CMK (cell line): ENCODE data around the gene CITED2.

Experiments
- DNase-seq: peaks from one replicate; pipeline ENCODE4 v3.0.0-alpha.2; 2010; ENCODE audit warnings: low read depth

CITED2 gene

DNA sequence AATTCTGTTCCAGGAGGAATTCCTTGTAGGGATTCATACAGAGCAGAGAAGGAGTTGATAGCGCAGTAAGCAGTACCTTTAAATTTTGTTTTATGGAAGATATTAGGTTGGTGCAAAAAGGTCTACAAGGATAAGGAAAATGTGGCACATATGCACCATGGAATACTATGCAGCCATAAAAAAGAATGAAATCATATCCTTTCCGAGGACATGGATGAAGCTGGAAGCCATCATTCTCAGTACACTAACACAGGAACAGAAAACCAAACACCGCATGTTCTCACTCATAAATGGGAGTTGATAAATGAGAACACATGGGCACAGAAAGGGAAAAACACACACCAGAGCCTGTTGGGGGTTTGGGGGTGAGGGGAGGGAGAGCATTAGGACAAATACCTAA lies 45.2 kb downstream of the CITED2 start:
- DNase-seq = no peak

DNA sequence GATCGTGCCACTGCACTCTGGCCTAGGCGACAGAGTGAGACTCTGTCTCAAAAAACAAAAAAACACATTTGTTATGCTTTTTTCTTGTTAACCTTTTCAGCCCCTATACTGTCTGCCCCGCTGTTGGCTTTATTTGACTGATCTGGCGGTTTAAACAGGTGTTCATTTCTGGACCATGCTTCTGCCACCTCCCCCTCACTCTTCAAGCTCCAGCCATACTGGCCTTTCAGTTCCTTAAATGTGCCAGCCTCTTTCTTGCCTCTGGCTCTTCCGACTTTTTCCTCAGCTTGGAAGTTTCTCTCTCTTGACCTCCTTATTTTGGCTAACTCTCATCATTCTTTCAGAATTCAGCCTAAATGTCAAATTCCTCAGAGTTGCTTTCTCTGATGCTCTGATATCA lies 47.4 kb downstream of the CITED2 start:
- no peak for DNase-seq

DNA sequence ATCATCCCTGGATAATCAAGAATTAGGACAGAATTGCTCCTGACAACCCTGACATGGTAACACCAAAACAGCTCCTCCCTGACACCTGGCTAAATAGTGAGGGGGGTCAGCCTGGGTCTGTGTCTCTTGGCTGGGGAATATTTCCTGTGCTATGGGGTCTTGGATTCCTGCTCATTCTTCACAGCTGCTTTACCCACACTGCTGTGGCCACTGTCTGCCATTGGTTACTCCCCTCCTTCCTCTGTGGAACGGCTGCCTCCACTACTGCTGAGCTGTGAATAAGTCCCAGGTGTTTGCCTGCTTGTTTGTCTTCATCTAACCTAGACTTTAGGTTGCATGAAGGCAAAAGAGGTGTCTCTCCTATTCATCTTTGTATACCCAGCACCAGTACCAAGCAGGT lies 48.8 kb downstream of the CITED2 start:
- DNase-seq = no peak

DNA sequence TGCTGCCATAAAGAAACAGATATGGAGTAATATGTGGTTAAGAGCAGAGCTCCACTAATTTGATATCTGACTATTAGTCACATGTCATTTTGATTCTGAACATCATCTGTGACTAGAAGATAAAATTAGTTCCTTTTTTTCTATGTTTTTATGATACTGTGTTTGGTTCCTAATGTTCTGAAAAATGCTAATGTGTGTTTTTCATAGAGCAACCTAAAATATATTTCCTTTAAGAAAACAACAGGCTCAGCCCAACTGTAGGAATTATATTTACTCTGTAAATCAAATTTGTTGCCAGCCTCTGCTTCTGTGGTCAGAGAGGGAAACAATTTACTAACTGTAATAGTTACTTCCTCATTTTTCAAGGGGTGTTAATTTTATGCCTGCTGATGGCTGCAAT lies 49.3 kb downstream of the CITED2 start:
- DNase-seq = no peak

DNA sequence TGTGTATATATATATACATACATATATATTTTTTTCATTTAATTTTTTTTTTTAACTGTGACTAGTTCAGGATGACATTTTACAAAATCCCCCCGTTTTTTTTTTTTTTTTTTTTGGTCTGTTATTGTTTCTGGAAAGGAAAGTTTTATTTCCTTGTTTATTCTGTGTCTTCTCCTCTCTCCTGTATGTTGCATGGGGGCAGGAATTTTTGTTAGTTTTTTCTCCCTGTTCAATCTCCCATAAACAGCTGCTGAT lies 50.2 kb downstream of the CITED2 start:
- no peak for DNase-seq

DNA sequence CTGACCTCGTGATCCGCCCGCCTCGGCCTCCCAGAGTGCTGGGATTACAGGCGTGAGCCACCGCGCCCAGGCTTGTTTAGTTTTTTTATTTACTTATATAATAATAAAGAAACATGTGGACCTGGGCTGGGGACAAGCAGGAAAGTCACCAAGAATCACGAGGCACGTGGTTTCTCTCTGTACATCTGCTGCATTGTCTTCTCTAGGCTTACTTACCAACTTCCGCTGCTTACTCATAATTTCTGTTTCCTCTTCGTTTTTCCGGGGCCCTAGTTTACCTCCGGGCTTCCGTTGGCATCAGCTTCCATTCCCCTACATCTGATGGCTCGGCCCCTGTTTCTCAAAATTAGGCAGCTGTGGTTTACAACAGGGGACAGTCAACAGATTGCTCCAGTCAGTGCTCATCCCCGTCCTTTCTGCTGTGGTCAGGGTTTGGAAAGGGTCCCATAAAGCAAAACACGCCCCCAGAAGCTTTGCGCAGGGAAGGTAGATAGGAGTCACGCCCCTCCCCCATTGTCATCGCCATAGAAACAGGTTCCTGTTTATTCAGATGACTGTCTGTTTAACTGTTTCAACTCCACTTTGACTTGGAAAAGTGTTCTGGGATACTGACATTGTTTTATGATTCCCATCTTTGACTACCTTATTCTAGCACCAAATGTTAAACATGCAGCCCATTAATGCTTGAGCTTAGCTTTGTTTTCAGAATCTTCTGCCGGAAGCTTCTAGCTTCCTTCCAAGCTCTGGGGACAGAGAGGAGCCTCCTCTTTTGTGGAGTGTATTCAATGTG lies 50.7 kb downstream of the CITED2 start:
- DNase-seq = peak; percentile 43
